ENCODE data around the gene MEIG1.

DNA sequence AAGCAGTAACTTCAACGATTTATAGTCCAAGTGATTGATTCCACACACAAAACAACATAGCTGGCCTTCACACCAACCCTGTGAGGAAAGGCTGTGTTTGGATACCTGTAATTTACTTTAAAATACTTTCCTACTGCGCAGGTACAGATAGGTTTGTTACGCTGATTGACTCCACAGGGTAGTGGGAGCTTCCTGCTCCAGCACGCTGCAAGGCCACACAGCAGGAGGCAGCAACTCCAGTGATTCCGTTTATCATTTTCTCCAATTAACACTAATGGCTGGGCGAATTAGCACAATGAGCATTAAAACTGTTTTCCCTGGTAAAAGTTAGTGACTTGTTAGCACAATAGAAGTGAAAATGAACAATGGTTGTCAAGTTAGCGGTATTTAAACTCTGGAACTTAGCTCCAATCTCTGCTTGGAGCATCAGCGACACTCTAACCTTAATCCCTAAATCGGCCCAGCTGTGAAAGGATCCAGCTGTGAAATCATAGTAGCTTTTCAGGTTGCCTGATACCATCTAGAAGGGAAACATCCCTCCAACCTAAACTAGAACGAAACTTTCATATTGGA, 6.3 kb upstream of the MEIG1 start:
- TF ChIP-seq ZSCAN20 (CRISPR knock-in tag; IDR thresholded peaks at IDR 0.05): no peak
- TF ChIP-seq HOXB13 (CRISPR knock-in tag; IDR thresholded peaks at IDR 0.05; ENCODE audit: low read depth): no peak
- no peak for TF ChIP-seq CBX8 (IDR thresholded peaks at IDR 0.05)
- TF ChIP-seq MYC (IDR thresholded peaks at IDR 0.05; ENCODE audit: borderline replicate concordance, low read length): no peak
- no peak for TF ChIP-seq CEBPB (IDR thresholded peaks at IDR 0.05)
- no peak for TF ChIP-seq SMC3 (IDR thresholded peaks at IDR 0.05)
- TF ChIP-seq, protein P1, sequence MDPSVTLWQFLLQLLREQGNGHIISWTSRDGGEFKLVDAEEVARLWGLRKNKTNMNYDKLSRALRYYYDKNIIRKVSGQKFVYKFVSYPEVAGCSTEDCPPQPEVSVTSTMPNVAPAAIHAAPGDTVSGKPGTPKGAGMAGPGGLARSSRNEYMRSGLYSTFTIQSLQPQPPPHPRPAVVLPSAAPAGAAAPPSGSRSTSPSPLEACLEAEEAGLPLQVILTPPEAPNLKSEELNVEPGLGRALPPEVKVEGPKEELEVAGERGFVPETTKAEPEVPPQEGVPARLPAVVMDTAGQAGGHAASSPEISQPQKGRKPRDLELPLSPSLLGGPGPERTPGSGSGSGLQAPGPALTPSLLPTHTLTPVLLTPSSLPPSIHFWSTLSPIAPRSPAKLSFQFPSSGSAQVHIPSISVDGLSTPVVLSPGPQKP (IDR thresholded peaks at IDR 0.05; ENCODE audit: low read depth, low read length): no peak
- TF ChIP-seq, protein P2, sequence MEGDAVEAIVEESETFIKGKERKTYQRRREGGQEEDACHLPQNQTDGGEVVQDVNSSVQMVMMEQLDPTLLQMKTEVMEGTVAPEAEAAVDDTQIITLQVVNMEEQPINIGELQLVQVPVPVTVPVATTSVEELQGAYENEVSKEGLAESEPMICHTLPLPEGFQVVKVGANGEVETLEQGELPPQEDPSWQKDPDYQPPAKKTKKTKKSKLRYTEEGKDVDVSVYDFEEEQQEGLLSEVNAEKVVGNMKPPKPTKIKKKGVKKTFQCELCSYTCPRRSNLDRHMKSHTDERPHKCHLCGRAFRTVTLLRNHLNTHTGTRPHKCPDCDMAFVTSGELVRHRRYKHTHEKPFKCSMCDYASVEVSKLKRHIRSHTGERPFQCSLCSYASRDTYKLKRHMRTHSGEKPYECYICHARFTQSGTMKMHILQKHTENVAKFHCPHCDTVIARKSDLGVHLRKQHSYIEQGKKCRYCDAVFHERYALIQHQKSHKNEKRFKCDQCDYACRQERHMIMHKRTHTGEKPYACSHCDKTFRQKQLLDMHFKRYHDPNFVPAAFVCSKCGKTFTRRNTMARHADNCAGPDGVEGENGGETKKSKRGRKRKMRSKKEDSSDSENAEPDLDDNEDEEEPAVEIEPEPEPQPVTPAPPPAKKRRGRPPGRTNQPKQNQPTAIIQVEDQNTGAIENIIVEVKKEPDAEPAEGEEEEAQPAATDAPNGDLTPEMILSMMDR (IDR thresholded peaks at IDR 0.05): no peak
- no peak for TF ChIP-seq JUN (IDR thresholded peaks at IDR 0.05)
- no peak for TF ChIP-seq RFX5 (IDR thresholded peaks at IDR 0.05)
- no peak for TF ChIP-seq POLR2A (IDR thresholded peaks at IDR 0.05; ENCODE audit: low read length)
